DMS53 (cell line): ENCODE data around the gene DEGS1.

Experiments used
- DNase-seq: peaks from one replicate; lab custom pipeline; 2025; lab: John Stamatoyannopoulos, UW

The DEGS1 gene

GRCh38 chr1:224180783-224181452, 2.1 kb upstream of the DEGS1 start:
- no peak for DNase-seq

- no peak for DNase-seq
Observed at GRCh38 chr1:224181453-224181810, 1.6 kb upstream of the DEGS1 start.

- DNase-seq: peak; percentile 76
Observed at GRCh38 chr1:224182057-224182865, 779 bp upstream of the DEGS1 start.

- peak; percentile 84 for DNase-seq
Observed at GRCh38 chr1:224183591-224184312, 712 bp downstream of the DEGS1 start.

- DNase-seq: no peak
Observed at GRCh38 chr1:224185208-224185607, 2.2 kb downstream of the DEGS1 start.

GRCh38 chr1:224188286-224188685, 5.2 kb downstream of the DEGS1 start:
- DNase-seq: no peak

GRCh38 chr1:224189561-224189960, 6.5 kb downstream of the DEGS1 start:
- no peak for DNase-seq

- DNase-seq: no peak
Observed at GRCh38 chr1:224192082-224192788, 9.2 kb downstream of the DEGS1 start.

- DNase-seq: no peak
Observed at GRCh38 chr1:224193319-224193966, 10.4 kb downstream of the DEGS1 start.

GRCh38 chr1:224196813-224197600, 14.0 kb downstream of the DEGS1 start:
- DNase-seq: no peak

- DNase-seq: no peak
Observed at GRCh38 chr1:224198572-224198971, 15.5 kb downstream of the DEGS1 start.

GRCh38 chr1:224199679-224200078, 16.6 kb downstream of the DEGS1 start:
- no peak for DNase-seq

- DNase-seq: no peak
Observed at GRCh38 chr1:224201383-224201782, 18.3 kb downstream of the DEGS1 start.

GRCh38 chr1:224201853-224202252, 18.8 kb downstream of the DEGS1 start:
- DNase-seq: no peak

GRCh38 chr1:224203243-224204016, 20.4 kb downstream of the DEGS1 start:
- no peak for DNase-seq

GRCh38 chr1:224205438-224205840, 22.4 kb downstream of the DEGS1 start:
- peak; percentile 57 for DNase-seq

GRCh38 chr1:224205931-224206538, 23.0 kb downstream of the DEGS1 start:
- DNase-seq: peak; percentile 39

- DNase-seq: peak; percentile 90
Observed at GRCh38 chr1:224211206-224211962, 28.3 kb downstream of the DEGS1 start.

GRCh38 chr1:224212618-224213061, 29.6 kb downstream of the DEGS1 start:
- peak; percentile 72 for DNase-seq
